Dendritic cell treated with granulocyte-macrophage colony-stimulating factor and Interleukin-4, amounts not matched to agents 40 ng/mL and 50 ng/mL, for 4 days (primary cell): ENCODE measurements around the gene NPR3.
"Not testable (repeated sequence)": the region's sequence is repeated elsewhere in the genome, so short reads cannot be mapped to it uniquely, and the experiment has no call there.

Experiments
- H3K27ac Mint-ChIP-seq: one replicate; pipeline ENCODE4 v1.8.0; 2022; ENCODE audit warnings: mild to moderate bottlenecking, mixed read lengths
- H3K27me3 Mint-ChIP-seq: one replicate; pipeline ENCODE4 v1.8.0; 2022; ENCODE audit warnings: mild to moderate bottlenecking, mixed read lengths
- H3K36me3 Mint-ChIP-seq: one replicate; pipeline ENCODE4 v1.8.0; 2022; ENCODE audit warnings: low read depth, mixed read lengths
- H3K4me1 Mint-ChIP-seq: one replicate; pipeline ENCODE4 v1.8.0; 2022; ENCODE audit warnings: low read depth, mixed read lengths
- H3K4me3 Mint-ChIP-seq: one replicate; pipeline ENCODE4 v1.8.0; 2022; ENCODE audit warnings: mild to moderate bottlenecking, moderate library complexity, mixed read lengths
- H3K9me3 Mint-ChIP-seq: one replicate; pipeline ENCODE4 v1.8.0; 2022; ENCODE audit warnings: mixed read lengths
- intact Hi-C: fragments of 100-400 bp; cut with micrococcal nuclease; formaldehyde crosslinking; loops from one replicate; pipeline ENCODE4 v1.15.0; 2022

The NPR3 gene

GRCh38 chr5:32786311-32786710 lies 75.2 kb downstream of the NPR3 start:
- H3K36me3 Mint-ChIP-seq: no peaks in the 10 kb centered on the region
- intact Hi-C loops: no loop called here
- no peaks in the 10 kb centered on the region for H3K4me1 Mint-ChIP-seq
- no peaks in the 10 kb centered on the region for H3K27me3 Mint-ChIP-seq
- no peak overlapping the region for H3K27ac Mint-ChIP-seq
- no peak overlapping the region for H3K4me3 Mint-ChIP-seq
- H3K9me3 Mint-ChIP-seq: no peaks in the 10 kb centered on the region

- intact Hi-C loops: no loop called here
- no peak overlapping the region for H3K4me3 Mint-ChIP-seq
- no peak overlapping the region for H3K27ac Mint-ChIP-seq
- no peaks in the 10 kb centered on the region for H3K27me3 Mint-ChIP-seq
- no peaks in the 10 kb centered on the region for H3K4me1 Mint-ChIP-seq
- no peaks in the 10 kb centered on the region for H3K9me3 Mint-ChIP-seq
- no peaks in the 10 kb centered on the region for H3K36me3 Mint-ChIP-seq
Measured at GRCh38 chr5:32790411-32790951, 79.4 kb downstream of the NPR3 start.

- intact Hi-C loops: no loop called here
- Mint-ChIP-seq H3K27me3 (no peaks in the 10 kb centered on the region), H3K36me3 (no peaks in the 10 kb centered on the region), H3K4me1 (no peaks in the 10 kb centered on the region), H3K9me3 (no peaks in the 10 kb centered on the region), H3K27ac (no peak overlapping the region), H3K4me3 (no peak overlapping the region)
Measured at GRCh38 chr5:32791536-32792243, 80.6 kb downstream of the NPR3 start.

GRCh38 chr5:32794086-32794485 lies 83.0 kb downstream of the NPR3 start:
- no peaks in the 10 kb centered on the region for H3K4me1 Mint-ChIP-seq
- H3K9me3 Mint-ChIP-seq: no peaks in the 10 kb centered on the region
- no peaks in the 10 kb centered on the region for H3K27me3 Mint-ChIP-seq
- H3K36me3 Mint-ChIP-seq: no peaks in the 10 kb centered on the region
- no peak overlapping the region for H3K4me3 Mint-ChIP-seq
- no peak overlapping the region for H3K27ac Mint-ChIP-seq
- intact Hi-C loops: no loop called here

- Mint-ChIP-seq H3K36me3 (no peaks in the 10 kb centered on the region), H3K27me3 (no peaks in the 10 kb centered on the region), H3K4me3 (no peak overlapping the region), H3K9me3 (peaks cover 20% of the 10 kb centered on the region), H3K4me1 (no peaks in the 10 kb centered on the region), H3K27ac (no peak overlapping the region)
- intact Hi-C loops: no loop called here
Measured at GRCh38 chr5:32802764-32803163, 91.6 kb downstream of the NPR3 start.

- no peaks in the 10 kb centered on the region for H3K4me1 Mint-ChIP-seq
- intact Hi-C loops: no loop called here
- H3K4me3 Mint-ChIP-seq: no peak overlapping the region
- H3K27ac Mint-ChIP-seq: no peak overlapping the region
- peaks cover 20% of the 10 kb centered on the region for H3K9me3 Mint-ChIP-seq
- no peaks in the 10 kb centered on the region for H3K36me3 Mint-ChIP-seq
- no peaks in the 10 kb centered on the region for H3K27me3 Mint-ChIP-seq
Measured at GRCh38 chr5:32803656-32804055, 92.5 kb downstream of the NPR3 start.

- H3K4me3 Mint-ChIP-seq, H3K36me3 Mint-ChIP-seq, intact Hi-C loops, H3K27me3 Mint-ChIP-seq, H3K27ac Mint-ChIP-seq, H3K4me1 Mint-ChIP-seq: not testable (repeated sequence)
- peaks cover 20% of the 10 kb centered on the region for H3K9me3 Mint-ChIP-seq
Measured at GRCh38 chr5:32805462-32805861, 94.3 kb downstream of the NPR3 start.

GRCh38 chr5:32805971-32806638 lies 95.0 kb downstream of the NPR3 start:
- Mint-ChIP-seq H3K27me3 (no peaks in the 10 kb centered on the region), H3K36me3 (no peaks in the 10 kb centered on the region), H3K4me3 (no peak overlapping the region), H3K9me3 (peaks cover 20% of the 10 kb centered on the region), H3K4me1 (no peaks in the 10 kb centered on the region), H3K27ac (no peak overlapping the region)
- intact Hi-C loops: no loop called here

GRCh38 chr5:32808783-32809182 lies 97.7 kb downstream of the NPR3 start:
- Mint-ChIP-seq H3K9me3 (peaks cover 11% of the 10 kb centered on the region), H3K36me3 (no peaks in the 10 kb centered on the region), H3K27me3 (no peaks in the 10 kb centered on the region), H3K27ac (no peak overlapping the region), H3K4me3 (no peak overlapping the region), H3K4me1 (no peaks in the 10 kb centered on the region)
- intact Hi-C loops: no loop called here

GRCh38 chr5:32810804-32811203 lies 99.7 kb downstream of the NPR3 start:
- Mint-ChIP-seq H3K4me1 (no peaks in the 10 kb centered on the region), H3K36me3 (no peaks in the 10 kb centered on the region), H3K27me3 (no peaks in the 10 kb centered on the region), H3K4me3 (no peak overlapping the region), H3K27ac (no peak overlapping the region), H3K9me3 (no peaks in the 10 kb centered on the region)
- intact Hi-C loops: no loop called here

GRCh38 chr5:32812399-32812798 lies 101.3 kb downstream of the NPR3 start:
- H3K36me3 Mint-ChIP-seq: no peaks in the 10 kb centered on the region
- no peaks in the 10 kb centered on the region for H3K27me3 Mint-ChIP-seq
- no peaks in the 10 kb centered on the region for H3K4me1 Mint-ChIP-seq
- H3K9me3 Mint-ChIP-seq: no peaks in the 10 kb centered on the region
- H3K27ac Mint-ChIP-seq: no peak overlapping the region
- intact Hi-C loops: no loop called here
- H3K4me3 Mint-ChIP-seq: no peak overlapping the region

GRCh38 chr5:32814141-32814540 lies 103.0 kb downstream of the NPR3 start:
- no peaks in the 10 kb centered on the region for H3K27me3 Mint-ChIP-seq
- H3K9me3 Mint-ChIP-seq: no peaks in the 10 kb centered on the region
- intact Hi-C loops: no loop called here
- H3K4me1 Mint-ChIP-seq: no peaks in the 10 kb centered on the region
- H3K36me3 Mint-ChIP-seq: no peaks in the 10 kb centered on the region
- no peak overlapping the region for H3K27ac Mint-ChIP-seq
- no peak overlapping the region for H3K4me3 Mint-ChIP-seq

GRCh38 chr5:32814620-32815019 lies 103.5 kb downstream of the NPR3 start:
- H3K36me3 Mint-ChIP-seq: no peaks in the 10 kb centered on the region
- no peak overlapping the region for H3K4me3 Mint-ChIP-seq
- intact Hi-C loops: no loop called here
- no peak overlapping the region for H3K27ac Mint-ChIP-seq
- H3K4me1 Mint-ChIP-seq: no peaks in the 10 kb centered on the region
- no peaks in the 10 kb centered on the region for H3K27me3 Mint-ChIP-seq
- H3K9me3 Mint-ChIP-seq: no peaks in the 10 kb centered on the region

GRCh38 chr5:32827981-32828380 lies 116.9 kb downstream of the NPR3 start:
- Mint-ChIP-seq H3K4me3 (no peak overlapping the region), H3K27ac (no peak overlapping the region), H3K4me1 (no peaks in the 10 kb centered on the region), H3K27me3 (no peaks in the 10 kb centered on the region), H3K36me3 (no peaks in the 10 kb centered on the region), H3K9me3 (no peaks in the 10 kb centered on the region)
- intact Hi-C loops: no loop called here

GRCh38 chr5:32828492-32828891 lies 117.4 kb downstream of the NPR3 start:
- intact Hi-C loops: no loop called here
- no peaks in the 10 kb centered on the region for H3K27me3 Mint-ChIP-seq
- H3K4me3 Mint-ChIP-seq: no peak overlapping the region
- no peak overlapping the region for H3K27ac Mint-ChIP-seq
- H3K36me3 Mint-ChIP-seq: no peaks in the 10 kb centered on the region
- no peaks in the 10 kb centered on the region for H3K4me1 Mint-ChIP-seq
- no peaks in the 10 kb centered on the region for H3K9me3 Mint-ChIP-seq
